B cell (primary cell): ENCODE measurements around the gene CBX2.

Experiments used
- CTCF ChIP-seq: fragments of 200-600 bp; IDR thresholded peaks from one replicate; pipeline ENCODE4 v1.8.0; 2022; ENCODE audit warnings: antibody characterized with exemption, mild to moderate bottlenecking
- EZH2 ChIP-seq: IDR thresholded peaks from 2 replicates; pipeline ENCODE4 v1.6.1; 2012; ENCODE audit warnings: borderline replicate concordance, low read depth, mild to moderate bottlenecking, moderate library complexity, low read length; ENCODE audit not compliant: insufficient read depth, poor library complexity, severe bottlenecking

- TF ChIP-seq CTCF (no peak), EZH2 (no peak)
Observed at GRCh38 chr17:79801156-79802038, 23.4 kb downstream of the CBX2 start.
